ENCODE measurements around the gene MDK. TPM values are rescaled to one million over a fixed set of nuclear protein-coding genes. Genes with fewer than 3 reads are reported as not detected.

Gene MDK
- total and polyA plus RNA-seq, 2 of the 13 experiments (the other 11 are each of a cell fraction or from before 2014, with no cell fraction given) = 312 to 407 TPM

DNA sequence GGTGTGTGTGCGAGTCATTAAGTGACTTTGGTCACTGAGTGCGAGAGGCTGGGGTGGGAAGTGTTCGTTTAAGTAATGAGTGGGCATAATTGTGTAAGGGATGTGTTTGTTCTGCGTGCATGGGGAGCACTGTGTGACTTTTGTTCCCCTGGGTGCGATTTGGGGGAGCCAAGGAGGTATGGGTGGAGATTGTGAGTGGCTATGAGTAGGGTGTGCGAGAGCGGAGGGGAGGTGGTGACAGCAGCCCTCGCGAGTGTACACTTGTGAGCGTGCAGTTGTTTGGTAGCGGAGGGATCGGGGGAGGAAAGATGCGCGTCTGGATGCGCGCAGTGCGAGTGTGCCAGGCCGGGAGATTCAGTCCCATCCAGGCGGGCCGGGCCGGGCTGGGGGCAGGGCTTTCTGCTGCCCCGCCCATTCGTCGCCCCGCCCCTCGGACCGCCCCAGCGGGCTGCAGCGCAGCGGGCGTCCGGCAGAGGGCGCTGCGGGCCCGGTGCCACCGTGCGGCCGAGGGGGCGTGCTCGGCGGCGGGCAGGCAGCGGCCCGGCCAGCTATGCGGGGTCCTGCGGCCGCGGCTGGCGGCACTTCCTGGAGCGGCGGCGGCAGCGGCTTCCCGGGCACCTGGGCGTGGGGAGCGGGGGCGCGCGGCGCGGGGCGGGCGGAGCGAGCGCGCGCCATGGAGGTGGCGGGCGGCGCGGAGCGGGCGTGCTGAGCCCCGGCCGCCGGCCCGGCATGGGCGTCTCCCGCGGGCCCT lies 34.4 kb upstream of the MDK start, which contains the start of gene DGKZ (continued):
- TF ChIP-seq FOXO4 (CRISPR knock-in tag; conservative IDR thresholded peaks at IDR 0.05) (no peak), ZNF136 (CRISPR knock-in tag; IDR thresholded peaks at IDR 0.05; ENCODE audit: low read depth) (no peak), MED8 (CRISPR knock-in tag; IDR thresholded peaks at IDR 0.05; ENCODE audit: insufficient replicate concordance) (no peak), YY1 (IDR thresholded peaks at IDR 0.05; ENCODE audit: insufficient read depth, insufficient replicate concordance, low read depth, low read length) (peak; percentile 54), ZNF331 (CRISPR knock-in tag; IDR thresholded peaks at IDR 0.05) (no peak), JUN (CRISPR knock-in tag; IDR thresholded peaks at IDR 0.05) (no peak), ZNF441 (CRISPR knock-in tag; IDR thresholded peaks at IDR 0.05; ENCODE audit: borderline replicate concordance) (no peak), ZMAT3 (CRISPR knock-in tag; conservative IDR thresholded peaks at IDR 0.05) (no peak), TEAD2 (CRISPR knock-in tag; IDR thresholded peaks at IDR 0.05) (no peak)
- TF ChIP-seq, protein P1, sequence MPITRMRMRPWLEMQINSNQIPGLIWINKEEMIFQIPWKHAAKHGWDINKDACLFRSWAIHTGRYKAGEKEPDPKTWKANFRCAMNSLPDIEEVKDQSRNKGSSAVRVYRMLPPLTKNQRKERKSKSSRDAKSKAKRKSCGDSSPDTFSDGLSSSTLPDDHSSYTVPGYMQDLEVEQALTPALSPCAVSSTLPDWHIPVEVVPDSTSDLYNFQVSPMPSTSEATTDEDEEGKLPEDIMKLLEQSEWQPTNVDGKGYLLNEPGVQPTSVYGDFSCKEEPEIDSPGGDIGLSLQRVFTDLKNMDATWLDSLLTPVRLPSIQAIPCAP (CRISPR knock-in tag; IDR thresholded peaks at IDR 0.05; ENCODE audit: low read depth) = no peak
- TF ChIP-seq, protein P2, sequence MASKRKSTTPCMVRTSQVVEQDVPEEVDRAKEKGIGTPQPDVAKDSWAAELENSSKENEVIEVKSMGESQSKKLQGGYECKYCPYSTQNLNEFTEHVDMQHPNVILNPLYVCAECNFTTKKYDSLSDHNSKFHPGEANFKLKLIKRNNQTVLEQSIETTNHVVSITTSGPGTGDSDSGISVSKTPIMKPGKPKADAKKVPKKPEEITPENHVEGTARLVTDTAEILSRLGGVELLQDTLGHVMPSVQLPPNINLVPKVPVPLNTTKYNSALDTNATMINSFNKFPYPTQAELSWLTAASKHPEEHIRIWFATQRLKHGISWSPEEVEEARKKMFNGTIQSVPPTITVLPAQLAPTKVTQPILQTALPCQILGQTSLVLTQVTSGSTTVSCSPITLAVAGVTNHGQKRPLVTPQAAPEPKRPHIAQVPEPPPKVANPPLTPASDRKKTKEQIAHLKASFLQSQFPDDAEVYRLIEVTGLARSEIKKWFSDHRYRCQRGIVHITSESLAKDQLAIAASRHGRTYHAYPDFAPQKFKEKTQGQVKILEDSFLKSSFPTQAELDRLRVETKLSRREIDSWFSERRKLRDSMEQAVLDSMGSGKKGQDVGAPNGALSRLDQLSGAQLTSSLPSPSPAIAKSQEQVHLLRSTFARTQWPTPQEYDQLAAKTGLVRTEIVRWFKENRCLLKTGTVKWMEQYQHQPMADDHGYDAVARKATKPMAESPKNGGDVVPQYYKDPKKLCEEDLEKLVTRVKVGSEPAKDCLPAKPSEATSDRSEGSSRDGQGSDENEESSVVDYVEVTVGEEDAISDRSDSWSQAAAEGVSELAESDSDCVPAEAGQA (IDR thresholded peaks at IDR 0.05; ENCODE audit: low read depth) = no peak
- TF ChIP-seq, protein P2 (CRISPR knock-in tag; IDR thresholded peaks at IDR 0.05; ENCODE audit: borderline replicate concordance) = no peak
- TF ChIP-seq, protein P3, sequence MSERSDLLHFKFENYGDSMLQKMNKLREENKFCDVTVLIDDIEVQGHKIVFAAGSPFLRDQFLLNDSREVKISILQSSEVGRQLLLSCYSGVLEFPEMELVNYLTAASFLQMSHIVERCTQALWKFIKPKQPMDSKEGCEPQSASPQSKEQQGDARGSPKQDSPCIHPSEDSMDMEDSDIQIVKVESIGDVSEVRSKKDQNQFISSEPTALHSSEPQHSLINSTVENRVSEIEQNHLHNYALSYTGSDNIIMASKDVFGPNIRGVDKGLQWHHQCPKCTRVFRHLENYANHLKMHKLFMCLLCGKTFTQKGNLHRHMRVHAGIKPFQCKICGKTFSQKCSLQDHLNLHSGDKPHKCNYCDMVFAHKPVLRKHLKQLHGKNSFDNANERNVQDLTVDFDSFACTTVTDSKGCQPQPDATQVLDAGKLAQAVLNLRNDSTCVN (CRISPR knock-in tag; IDR thresholded peaks at IDR 0.05; ENCODE audit: borderline replicate concordance) = no peak

All from HepG2 (cell line).